HFFc6 (cell line): ENCODE data around the gene FAM32A. TPM values are rescaled to one million over a fixed set of nuclear protein-coding genes. Genes with fewer than 3 reads are reported as not detected.

Experiments used
- total RNA-seq, 6 experiments: library from RNA; stranded (reverse); fragmentation: NEBNext Ultra II Directional; extraction: Animal tissue kit (Norgen Biotek cat#: 25700); gene quantifications; 2 replicates in 1 of 6; 3 replicates in 5 of 6; pipeline ENCODE4 v1.2.3, GENCODE V29; 2021

The FAM32A gene
- total RNA-seq, 6 experiments from 2014 or later = 77.0 to 81.3 (median 79.6) TPM

Other genes starting within 250 kb of the FAM32A start
- not detected for gene OR10H4, start 236.4 kb upstream of the FAM32A start, total RNA-seq
- 1,000 to 10,000 TPM in 4 of 6 experiments, 100 to 1,000 TPM in 2; 973 to 1,332 (median 1,247) TPM for gene TPM4, start 108.9 kb upstream of the FAM32A start, total RNA-seq
- 100 to 1,000 TPM in 3 of 6 experiments, 10 to 100 TPM in 3; 93.5 to 103 (median 100) TPM for gene RAB8A, start 73.5 kb upstream of the FAM32A start, total RNA-seq
- not detected for gene HSH2D, start 41.7 kb upstream of the FAM32A start, total RNA-seq
- not detected for gene CIB3, start 11.9 kb upstream of the FAM32A start, total RNA-seq
- 10 to 100 TPM; 83.1 to 97.6 (median 93.3) TPM for gene AP1M1, start 12.5 kb downstream of the FAM32A start, total RNA-seq
- 10 to 100 TPM; 26.4 to 36.8 (median 32.4) TPM for gene KLF2, start 139.4 kb downstream of the FAM32A start, total RNA-seq